Upper lobe of left lung (tissue), 4 donors: ENCODE measurements around the gene PLCG2.

ENCODE experiments used
- POLR2A ChIP-seq, 4 donors: fragments of 450-650 bp; IDR thresholded peaks; one replicate each; pipeline ENCODE4 v1.5.1; 2016 to 2017; ENCODE audit warnings: antibody characterized with exemption in 4 of 4, mild to moderate bottlenecking in 2 of 4
- TF ChIP-seq, protein P1 (sequence below), 6 experiments: fragments of 450-650 bp in 4 of 6; fragments of 200-600 bp in 2 of 6; sonication (generic) in 2 of 6; IDR thresholded peaks; one replicate each; pipeline ENCODE4 v1.5.1; 2016 to 2019; ENCODE audit warnings: antibody characterized with exemption in 6 of 6

DNA sequence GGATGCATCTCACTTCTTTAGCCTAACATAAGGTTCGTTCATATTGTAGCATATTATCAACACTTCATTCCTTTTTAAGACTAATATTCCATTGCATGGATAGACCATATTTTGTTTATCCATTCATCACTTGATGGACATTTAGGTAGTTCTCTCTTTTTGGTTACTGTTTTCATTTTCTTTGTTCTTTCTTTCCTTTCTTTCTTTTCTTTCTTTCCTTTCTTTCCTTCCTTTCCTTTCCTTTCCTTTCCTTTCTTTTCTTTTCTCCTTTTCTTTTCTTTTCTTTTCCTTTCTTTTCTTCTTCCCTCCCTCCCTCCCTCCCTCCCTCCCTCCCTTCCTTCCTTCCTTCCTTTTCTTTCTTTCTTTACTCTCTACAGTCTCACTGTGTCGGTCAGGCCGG is 24.2 kb downstream of the PLCG2 start:
- TF ChIP-seq POLR2A (IDR thresholded peaks at IDR 0.05): no peak
- TF ChIP-seq, protein P1, sequence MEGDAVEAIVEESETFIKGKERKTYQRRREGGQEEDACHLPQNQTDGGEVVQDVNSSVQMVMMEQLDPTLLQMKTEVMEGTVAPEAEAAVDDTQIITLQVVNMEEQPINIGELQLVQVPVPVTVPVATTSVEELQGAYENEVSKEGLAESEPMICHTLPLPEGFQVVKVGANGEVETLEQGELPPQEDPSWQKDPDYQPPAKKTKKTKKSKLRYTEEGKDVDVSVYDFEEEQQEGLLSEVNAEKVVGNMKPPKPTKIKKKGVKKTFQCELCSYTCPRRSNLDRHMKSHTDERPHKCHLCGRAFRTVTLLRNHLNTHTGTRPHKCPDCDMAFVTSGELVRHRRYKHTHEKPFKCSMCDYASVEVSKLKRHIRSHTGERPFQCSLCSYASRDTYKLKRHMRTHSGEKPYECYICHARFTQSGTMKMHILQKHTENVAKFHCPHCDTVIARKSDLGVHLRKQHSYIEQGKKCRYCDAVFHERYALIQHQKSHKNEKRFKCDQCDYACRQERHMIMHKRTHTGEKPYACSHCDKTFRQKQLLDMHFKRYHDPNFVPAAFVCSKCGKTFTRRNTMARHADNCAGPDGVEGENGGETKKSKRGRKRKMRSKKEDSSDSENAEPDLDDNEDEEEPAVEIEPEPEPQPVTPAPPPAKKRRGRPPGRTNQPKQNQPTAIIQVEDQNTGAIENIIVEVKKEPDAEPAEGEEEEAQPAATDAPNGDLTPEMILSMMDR (IDR thresholded peaks at IDR 0.05): no peak
